Activated CD8-positive, alpha-beta memory T cell treated with anti-CD3 and anti-CD28 coated beads for 1 hour (primary cell): ENCODE results near the gene CEBPB.

Experiments used
- DNase-seq, 2 donors: peaks; one replicate each; pipeline ENCODE4 v3.0.0-alpha.2; 2020; ENCODE audit warnings: low read depth in 1 of 2; ENCODE audit errors: extremely low read depth in 1 of 2

Gene CEBPB

DNA sequence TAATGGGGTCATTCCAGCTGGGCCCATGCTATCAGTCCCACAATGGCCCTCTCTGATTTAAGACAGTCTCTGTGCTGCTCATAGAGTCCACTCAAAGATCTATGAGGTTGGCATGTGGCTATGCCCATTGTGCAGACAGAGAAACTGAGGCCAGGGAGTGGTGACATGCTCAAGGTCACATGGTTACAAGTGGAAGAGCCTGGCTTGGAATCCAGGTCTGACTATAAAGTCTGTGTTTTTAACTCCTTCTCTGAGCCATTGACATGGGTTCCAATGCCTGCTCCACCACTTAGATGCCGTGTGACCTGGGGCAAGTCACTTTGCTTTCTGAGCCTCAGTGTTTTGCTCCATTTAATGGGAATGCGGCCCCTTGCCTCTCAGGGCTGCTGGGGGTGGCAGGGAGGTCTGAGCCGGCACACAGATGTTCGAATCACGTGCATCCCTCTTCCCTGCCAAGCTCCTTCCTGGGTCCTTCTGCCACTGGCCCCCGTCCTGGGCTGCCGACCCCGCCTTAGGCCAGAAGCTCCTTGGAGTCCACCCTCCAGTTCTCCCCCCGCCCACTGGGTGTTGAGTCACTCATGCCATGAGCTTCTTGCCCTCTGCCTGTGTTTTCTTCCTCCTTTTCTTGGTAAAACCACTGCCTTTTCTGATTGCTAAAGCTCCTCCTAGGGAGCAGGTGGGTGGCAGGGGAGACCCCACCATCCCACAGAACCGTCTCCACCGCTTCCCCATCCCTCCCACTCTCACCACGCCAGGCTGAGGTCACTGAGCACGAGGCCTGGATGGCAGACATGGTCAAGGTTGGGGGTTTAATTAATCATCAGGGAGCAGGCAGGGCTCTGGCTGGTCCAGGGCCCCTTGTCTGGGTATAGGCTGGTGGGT is 35.7 kb downstream of the CEBPB start:
- no peak for DNase-seq

DNA sequence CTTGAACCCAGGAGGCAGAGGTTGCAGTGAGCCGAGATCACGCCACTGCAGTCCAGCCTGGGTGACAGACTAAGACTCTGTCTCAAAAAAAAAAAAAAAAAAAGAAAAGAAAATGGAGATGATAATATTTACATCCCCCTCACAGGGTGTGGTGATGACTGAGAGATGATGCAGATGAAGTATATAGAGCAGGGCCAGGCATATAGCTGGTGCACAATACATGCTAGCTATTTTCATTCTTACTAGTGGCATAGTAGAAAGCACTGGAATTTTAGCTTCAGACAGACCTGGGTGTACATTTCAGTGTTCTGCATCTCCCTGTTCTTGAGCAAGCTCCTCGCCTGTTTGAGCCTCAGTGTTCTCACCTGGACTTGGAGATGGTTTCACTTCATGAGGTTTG is 36.9 kb downstream of the CEBPB start:
- no peak for DNase-seq

DNA sequence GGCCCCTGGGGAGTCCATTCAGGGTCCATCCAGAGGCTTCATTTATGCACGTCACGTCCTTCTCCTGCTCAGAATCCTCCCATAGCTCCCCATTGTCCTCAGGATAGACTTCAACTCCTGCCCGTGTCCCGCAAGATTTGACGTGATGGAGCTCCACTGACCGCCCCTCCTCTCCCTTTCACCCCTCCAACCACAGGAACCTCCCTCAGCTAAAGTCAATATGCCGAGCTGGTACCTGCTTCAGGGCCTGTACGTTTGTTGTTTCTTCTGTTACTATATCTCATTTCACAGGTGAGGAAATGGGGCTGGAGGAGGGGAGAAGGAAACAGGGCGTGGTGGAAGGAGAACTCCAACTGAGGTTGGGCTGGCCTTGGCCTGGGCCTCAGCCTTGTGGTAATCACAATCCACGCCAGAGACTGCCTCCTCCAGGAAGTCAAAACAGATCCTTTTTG is 38.6 kb downstream of the CEBPB start:
- DNase-seq, result no peak

DNA sequence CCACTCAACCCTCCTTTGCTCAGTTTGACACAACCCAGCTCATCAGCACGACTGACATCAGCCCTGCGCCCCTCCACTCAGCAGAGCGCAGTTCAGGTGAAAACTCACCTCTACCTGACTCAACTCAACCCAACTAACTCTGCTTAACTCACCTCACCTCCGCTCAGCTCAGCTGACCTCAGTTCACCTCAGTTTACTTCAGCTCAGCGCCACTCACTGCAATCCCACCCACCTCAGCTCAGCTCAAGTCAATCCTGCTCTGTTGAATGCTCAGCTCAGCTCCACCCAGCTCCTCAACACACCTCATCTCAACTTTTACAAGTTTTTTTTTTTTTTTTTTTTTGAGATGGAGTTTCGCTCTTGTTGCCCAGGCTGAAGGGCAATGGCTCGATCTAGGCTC is 39.6 kb downstream of the CEBPB start:
- DNase-seq, result no peak

DNA sequence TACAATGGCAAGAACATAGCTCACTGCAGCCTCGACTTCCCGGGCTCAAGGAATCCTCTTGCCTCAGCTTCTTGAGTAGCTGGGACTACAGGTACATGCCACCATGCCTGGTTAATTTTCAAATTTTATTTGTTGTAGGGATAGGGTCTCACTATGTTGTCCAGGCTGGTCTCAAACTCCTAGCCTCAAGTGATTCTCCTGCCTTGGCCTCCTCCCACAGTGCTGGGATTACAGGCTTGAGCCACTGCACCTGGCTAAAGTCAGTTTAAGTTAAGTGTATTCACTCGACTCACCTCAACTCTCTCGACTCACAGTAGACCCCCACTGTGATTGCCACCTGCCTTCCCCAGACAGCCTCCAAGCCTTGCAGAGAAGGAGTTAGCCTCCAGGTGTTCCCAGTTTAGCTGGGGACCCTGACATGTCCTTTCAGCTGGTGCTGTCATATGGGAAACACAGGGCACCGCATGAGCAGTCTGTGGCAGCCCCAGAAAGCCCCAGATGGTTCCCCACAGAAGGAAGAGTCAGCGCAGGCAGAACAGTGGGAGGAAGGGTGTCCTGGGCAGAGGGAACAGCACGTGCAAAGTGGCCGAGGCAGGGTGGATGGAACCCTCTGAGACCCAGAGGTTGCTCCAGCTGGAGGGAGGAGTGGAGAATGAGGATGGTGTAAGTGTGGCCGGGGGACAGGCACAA is 40.4 kb downstream of the CEBPB start:
- DNase-seq, result no peak

DNA sequence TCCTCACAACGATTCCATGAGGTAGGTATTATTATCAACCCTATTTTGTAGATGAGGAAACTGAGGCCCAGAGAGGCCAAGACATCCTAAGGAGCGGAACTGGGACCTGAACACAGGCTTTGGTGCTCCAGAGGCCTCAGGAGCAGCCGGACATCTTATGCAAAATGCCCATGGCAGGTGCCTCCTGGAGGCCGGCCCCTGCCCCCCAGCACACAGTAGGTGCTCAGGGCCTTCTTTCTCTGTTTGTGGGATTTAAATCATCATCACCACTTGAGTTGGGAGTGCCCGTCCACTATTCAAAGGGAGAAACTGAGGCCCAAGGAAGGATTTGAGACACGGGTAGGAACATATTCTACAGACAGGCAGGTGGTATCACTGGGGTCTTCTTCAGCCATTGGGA is 41.2 kb downstream of the CEBPB start:
- no peak for DNase-seq

DNA sequence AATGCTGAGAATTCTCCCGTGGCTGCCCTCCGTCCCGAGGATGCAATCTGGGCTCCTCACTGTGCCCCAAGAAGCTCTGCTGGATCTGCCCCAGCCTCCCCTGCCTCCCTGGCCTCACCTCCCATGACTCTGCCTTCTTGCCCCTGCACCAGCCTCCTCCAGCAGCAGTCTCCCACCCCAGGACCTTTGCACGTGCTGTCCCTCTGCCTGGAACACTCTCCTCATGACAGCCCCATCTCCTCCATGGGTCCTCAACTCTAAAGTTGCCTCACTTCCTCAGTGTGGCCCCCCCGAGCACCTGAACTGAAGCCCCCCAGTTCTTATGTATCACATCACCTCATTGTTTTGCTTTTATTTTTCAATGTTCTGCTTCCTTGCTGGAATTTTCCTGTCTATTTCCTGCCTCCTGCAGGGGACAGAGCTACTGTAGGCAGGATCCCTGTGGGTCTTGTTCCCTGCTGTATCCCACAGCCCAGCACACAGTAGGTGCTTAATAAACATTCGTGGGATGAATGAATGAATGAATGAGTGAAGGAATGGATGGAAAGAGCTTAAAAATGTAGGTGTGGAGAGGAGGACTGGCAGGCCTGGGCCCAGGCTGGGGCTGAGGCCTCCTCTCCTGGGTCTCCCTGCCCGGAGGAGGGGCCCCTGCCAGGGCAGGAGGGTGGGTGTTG is 42.2 kb downstream of the CEBPB start:
- DNase-seq, result no peak

DNA sequence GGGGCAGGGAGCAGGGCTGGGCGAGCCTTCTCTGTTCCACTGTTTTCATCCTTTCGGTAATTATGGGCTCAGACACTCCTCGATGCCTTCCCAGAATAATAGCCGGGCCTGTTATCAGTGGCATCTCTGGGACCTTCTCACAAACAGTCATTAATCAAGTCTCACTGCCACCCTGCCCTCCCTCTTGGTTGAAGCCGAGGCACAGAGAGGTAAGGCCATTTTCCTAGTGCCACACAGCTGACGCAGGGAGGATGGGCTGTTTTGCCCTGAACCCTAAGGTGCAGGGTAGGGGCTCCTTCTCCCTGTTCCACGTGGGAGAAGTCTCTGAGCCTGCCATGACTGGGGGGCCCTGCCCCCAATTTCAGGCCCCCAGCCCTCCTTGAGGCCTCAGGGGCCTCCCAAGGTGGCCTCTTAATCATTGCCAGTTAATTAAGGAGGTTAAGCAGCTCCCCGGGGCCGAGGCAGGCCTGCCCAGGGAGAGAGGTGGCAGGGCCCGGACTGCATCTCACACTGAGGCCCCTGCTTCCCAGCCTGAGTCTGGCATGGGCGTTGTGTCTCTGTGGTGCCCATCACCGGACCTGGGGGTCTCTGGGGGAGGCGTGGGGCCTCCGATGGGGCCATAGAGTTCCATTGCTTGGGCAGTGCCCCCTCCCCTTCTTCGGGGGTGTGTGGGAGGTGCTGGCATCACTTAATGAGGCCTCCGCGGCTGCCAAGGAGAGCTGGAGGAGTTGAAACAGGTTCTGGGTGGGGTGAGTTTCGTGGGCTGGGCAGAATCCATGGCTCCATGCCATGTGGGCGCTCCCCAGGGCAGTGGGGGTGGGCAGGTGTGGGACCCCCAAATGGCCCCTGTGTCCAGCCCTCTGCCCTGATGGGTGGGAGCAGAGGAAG is 42.9 kb downstream of the CEBPB start:
- no peak for DNase-seq

DNA sequence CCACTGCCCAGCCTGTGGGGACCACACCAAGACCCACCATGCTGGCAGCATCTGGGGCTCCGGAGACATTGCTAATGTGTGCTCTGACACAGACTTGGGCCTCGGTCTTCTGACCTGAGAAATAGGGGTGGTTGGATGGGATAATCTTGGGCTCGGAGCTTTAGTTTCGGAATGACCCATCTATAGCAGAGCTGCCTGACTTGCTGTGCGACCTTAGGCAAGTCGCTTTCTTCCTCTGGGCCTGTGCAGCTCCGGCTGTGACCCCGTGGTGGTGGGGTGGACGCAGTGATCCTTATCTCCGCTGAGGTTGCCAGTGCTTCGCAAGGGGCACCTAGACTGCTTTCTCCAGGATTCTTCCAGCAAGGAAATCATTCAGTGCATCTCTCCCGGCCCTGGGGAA is 43.7 kb downstream of the CEBPB start:
- no peak for DNase-seq

DNA sequence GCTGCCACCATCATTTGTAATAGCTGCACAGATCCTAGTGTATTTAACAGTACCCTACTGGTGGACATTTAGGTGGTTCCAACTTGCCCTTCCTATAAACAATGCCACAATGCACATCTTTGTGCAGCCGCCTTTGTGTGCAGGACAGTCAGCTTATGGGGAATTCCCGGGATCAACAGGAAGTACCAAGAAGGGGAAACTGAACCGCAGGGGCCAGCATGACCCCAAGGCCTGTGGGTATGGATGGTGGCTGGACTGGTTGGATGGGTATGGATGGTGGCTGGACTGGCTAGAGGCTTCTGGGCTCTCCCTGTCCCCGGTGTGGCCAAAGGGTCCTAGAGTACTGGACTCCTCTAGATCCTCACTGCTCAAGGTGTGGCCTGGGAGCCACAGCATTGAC is 46.7 kb downstream of the CEBPB start:
- no peak for DNase-seq

DNA sequence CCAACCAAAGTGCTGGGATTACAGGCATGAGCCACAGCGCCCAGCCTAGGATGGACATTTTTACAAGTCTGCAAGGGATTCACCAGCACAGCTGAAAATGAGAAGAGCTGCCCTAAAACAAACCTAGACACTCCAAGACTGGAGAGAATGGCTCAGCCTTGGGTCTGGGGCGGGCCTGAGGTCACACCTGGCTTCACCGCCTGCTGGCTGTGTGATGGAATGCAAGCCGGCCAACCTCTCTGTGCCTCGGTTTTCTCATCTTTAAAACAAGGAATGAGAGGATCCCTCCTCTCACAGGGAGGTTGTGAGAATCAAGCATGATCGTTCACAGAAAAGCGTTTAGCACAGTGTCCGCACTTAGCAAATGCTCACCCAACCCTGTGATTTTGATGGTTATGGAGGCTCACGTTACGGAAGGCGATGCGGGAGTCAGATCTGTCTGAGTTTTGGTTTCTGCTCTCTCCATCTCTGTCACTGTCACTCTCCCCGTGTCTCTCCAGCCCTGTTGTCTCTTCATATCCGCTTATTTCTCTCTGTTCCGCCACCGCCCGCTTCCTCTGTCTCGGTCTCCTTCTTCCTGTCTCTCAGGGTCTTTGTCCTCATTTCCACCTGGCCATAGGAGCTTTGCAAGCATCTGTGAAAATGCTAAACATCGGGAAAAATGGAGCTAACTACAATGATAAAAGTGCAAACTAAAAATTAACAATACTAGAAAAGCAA is 47.6 kb downstream of the CEBPB start:
- no peak for DNase-seq

DNA sequence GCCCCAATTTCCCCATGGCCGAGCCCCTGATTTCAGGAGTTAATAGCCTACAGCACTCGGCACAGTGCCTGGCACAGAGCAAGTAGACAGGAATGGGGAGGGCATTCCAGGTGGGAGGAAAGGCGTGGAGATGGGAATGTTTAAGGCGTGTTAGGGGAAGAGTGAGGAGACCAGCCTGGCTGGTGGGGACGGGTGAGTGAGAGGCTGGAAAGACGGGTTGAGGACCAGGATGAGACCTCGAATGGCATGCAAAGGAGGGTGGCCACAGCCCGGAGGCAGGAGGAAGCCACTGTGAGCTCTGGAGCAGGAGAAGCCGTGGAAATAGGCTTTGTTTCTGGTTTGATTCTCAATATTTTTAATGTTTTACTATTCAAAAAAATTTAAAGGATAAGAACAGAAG is 49.5 kb downstream of the CEBPB start:
- no peak for DNase-seq

DNA sequence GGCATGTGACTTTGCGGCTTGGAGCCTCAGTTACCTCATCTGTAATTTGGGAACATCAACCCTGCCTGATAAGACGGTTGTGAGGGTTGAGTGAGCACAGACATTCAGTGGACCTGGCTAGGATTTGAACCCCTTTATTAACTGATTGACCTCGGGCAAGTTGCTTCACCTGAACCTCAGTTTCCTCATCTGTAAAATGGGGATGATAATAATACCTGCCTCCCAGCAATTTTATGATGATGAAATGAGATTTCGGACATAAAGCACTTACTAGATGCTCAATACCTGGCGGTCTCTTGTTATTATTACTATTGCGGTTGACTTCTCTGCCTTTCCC is 51.5 kb downstream of the CEBPB start:
- DNase-seq, result no peak
